SJSA1 (cell line): ENCODE data around the gene CTRB2. TPM values are rescaled to one million over a fixed set of nuclear protein-coding genes. Genes with fewer than 3 reads are reported as not detected.

Experiments used
- DNase-seq, 2 experiments: peaks; one replicate each; pipeline ENCODE4 v3.0.0-alpha.2; 2015 to 2020; ENCODE audit warnings: low spot score in 2 of 2, low read depth in 1 of 2
- H3K27ac ChIP-seq: fragments of 250-450 bp; sonication (Bioruptor Pico); 2 replicates; pipeline ENCODE4 v1.5.1; 2020; ENCODE audit warnings: mild to moderate bottlenecking, moderate library complexity
- H3K27me3 ChIP-seq: fragments of 250-450 bp; sonication (Bioruptor Pico); replicated peaks from 2 replicates; pipeline ENCODE4 v1.5.1; 2020; ENCODE audit warnings: mild to moderate bottlenecking, moderate library complexity
- H3K36me3 ChIP-seq: fragments of 250-450 bp; sonication (Bioruptor Pico); 2 replicates; pipeline ENCODE4 v1.5.1; 2020; ENCODE audit warnings: mild to moderate bottlenecking
- H3K4me1 ChIP-seq: fragments of 250-450 bp; sonication (Bioruptor Pico); replicated peaks from 2 replicates; pipeline ENCODE4 v1.6.1; 2021; ENCODE audit warnings: mild to moderate bottlenecking
- H3K4me3 ChIP-seq: fragments of 250-450 bp; sonication (Bioruptor Pico); 2 replicates; pipeline ENCODE4 v1.5.1; 2020; ENCODE audit warnings: mild to moderate bottlenecking
- H3K9me3 ChIP-seq: fragments of 250-450 bp; sonication (Bioruptor Pico); replicated peaks from 2 replicates; pipeline ENCODE4 v1.5.1; 2020; ENCODE audit warnings: mild to moderate bottlenecking
- total RNA-seq: library from RNA; depleted of rRNA; stranded (reverse); fragments of >200 nt; shearing (Covaris generic); gene quantifications from 2 replicates; pipeline ENCODE4 v1.2.3, GENCODE V29; 2014; rRNA removed

Gene CTRB2
- total RNA-seq, 1 experiment from 2014 or later: not detected

- Histone ChIP-seq H3K9me3 (peaks cover 22% of the 10 kb centered on the region), H3K27ac (no peak overlapping the region), H3K36me3 (peaks cover 15% of the 10 kb centered on the region), H3K27me3 (no peaks in the 10 kb centered on the region), H3K4me3 (no peak overlapping the region), H3K4me1 (no peaks in the 10 kb centered on the region)
- DNase-seq: no peak
Observed at GRCh38 chr16:75175074-75175473, 31.9 kb downstream of the CTRB2 start.

- no peaks in the 10 kb centered on the region for H3K27me3 ChIP-seq
- peaks cover 40% of the 10 kb centered on the region for H3K36me3 ChIP-seq
- H3K27ac ChIP-seq: no peak overlapping the region
- H3K4me3 ChIP-seq: no peak overlapping the region
- peaks cover 33% of the 10 kb centered on the region for H3K9me3 ChIP-seq
- no peaks in the 10 kb centered on the region for H3K4me1 ChIP-seq
- DNase-seq: no peak
Observed at GRCh38 chr16:75172578-75172977, 34.4 kb downstream of the CTRB2 start.

- Histone ChIP-seq H3K9me3 (peaks cover 36% of the 10 kb centered on the region), H3K4me3 (no peak overlapping the region), H3K27ac (no peak overlapping the region), H3K36me3 (peaks cover 59% of the 10 kb centered on the region), H3K27me3 (no peaks in the 10 kb centered on the region), H3K4me1 (no peaks in the 10 kb centered on the region)
- no peak for DNase-seq
Observed at GRCh38 chr16:75169899-75170405, 37.0 kb downstream of the CTRB2 start.

- Histone ChIP-seq H3K9me3 (no peaks in the 10 kb centered on the region), H3K27ac (no peak overlapping the region), H3K27me3 (no peaks in the 10 kb centered on the region), H3K4me3 (no peak overlapping the region), H3K4me1 (no peaks in the 10 kb centered on the region), H3K36me3 (peaks cover 17% of the 10 kb centered on the region)
- DNase-seq: no peak
Observed at GRCh38 chr16:75160386-75160785, 46.6 kb downstream of the CTRB2 start.

Other genes with a start within 250 kb of the CTRB2 start
- gene WDR59, start 222.0 kb downstream of the CTRB2 start, total RNA-seq: 10.0 and 15.2 TPM in 2 replicates
- 20.7 and 27.2 TPM in 2 replicates for gene ZNRF1, start 208.1 kb downstream of the CTRB2 start, total RNA-seq
- 0.06 and 0.24 TPM in 2 replicates for gene LDHD, start 90.4 kb downstream of the CTRB2 start, total RNA-seq
- gene ZFP1, start 58.6 kb downstream of the CTRB2 start, total RNA-seq: 13.9 and 18.4 TPM in 2 replicates
- not detected in 2 replicates for gene CTRB1, start 11.8 kb upstream of the CTRB2 start, total RNA-seq
- gene BCAR1, start 44.5 kb upstream of the CTRB2 start, total RNA-seq: 86.6 and 93.5 TPM in 2 replicates
- gene CFDP1, start 226.3 kb upstream of the CTRB2 start, total RNA-seq: 90.3 and 114 TPM in 2 replicates